ENCODE results near the gene ZMPSTE24.

- TF ChIP-seq SMAD1 (IDR thresholded peaks at IDR 0.05; ENCODE audit: low read depth, partially characterized antibody), result no peak
- no peak for TF ChIP-seq POLR2AphosphoS5 (IDR thresholded peaks at IDR 0.05; ENCODE audit: low read length)
- TF ChIP-seq, protein P1, sequence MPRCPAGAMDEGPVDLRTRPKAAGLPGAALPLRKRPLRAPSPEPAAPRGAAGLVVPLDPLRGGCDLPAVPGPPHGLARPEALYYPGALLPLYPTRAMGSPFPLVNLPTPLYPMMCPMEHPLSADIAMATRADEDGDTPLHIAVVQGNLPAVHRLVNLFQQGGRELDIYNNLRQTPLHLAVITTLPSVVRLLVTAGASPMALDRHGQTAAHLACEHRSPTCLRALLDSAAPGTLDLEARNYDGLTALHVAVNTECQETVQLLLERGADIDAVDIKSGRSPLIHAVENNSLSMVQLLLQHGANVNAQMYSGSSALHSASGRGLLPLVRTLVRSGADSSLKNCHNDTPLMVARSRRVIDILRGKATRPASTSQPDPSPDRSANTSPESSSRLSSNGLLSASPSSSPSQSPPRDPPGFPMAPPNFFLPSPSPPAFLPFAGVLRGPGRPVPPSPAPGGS (IDR thresholded peaks at IDR 0.05; ENCODE audit: borderline replicate concordance, insufficient read depth, low read depth, low read length, poor library complexity, severe bottlenecking), result no peak
- no peak for TF ChIP-seq FOS (IDR thresholded peaks at IDR 0.05; ENCODE audit: borderline replicate concordance, extremely low read depth, insufficient read length)
- TF ChIP-seq SREBF2 (IDR thresholded peaks at IDR 0.05; ENCODE audit: low read length), result no peak
- TF ChIP-seq POLR2A (IDR thresholded peaks at IDR 0.05; ENCODE audit: low read depth, low read length), result no peak
- TF ChIP-seq SP1 (IDR thresholded peaks at IDR 0.05; ENCODE audit: low read depth, low read length), result no peak
Measured at GRCh38 chr1:40258445-40258769, 371 bp downstream of the ZMPSTE24 start.
